Esophagus muscularis mucosa (tissue), 4 donors: ENCODE data around the gene RHOF.

ENCODE experiments used
- EP300 ChIP-seq: sonication (generic); formaldehyde crosslinking; IDR thresholded peaks from one replicate; pipeline ENCODE4 v1.6.1; 2017; ENCODE audit warnings: antibody characterized with exemption
- POLR2A ChIP-seq: fragments of 450-650 bp; IDR thresholded peaks from one replicate; pipeline ENCODE4 v1.6.1; 2017; ENCODE audit warnings: antibody characterized with exemption, moderate library complexity, mild to moderate bottlenecking, low read depth
- TF ChIP-seq, protein P1 (sequence below), 3 experiments: fragments of 200-600 bp in 2 of 3; fragments of 450-650 bp in 1 of 3; sonication (generic) in 2 of 3; IDR thresholded peaks; one replicate each; pipeline ENCODE4 v1.5.1; 2017 to 2019; ENCODE audit warnings: antibody characterized with exemption in 3 of 3, mild to moderate bottlenecking in 2 of 3, moderate library complexity in 1 of 3

DNA sequence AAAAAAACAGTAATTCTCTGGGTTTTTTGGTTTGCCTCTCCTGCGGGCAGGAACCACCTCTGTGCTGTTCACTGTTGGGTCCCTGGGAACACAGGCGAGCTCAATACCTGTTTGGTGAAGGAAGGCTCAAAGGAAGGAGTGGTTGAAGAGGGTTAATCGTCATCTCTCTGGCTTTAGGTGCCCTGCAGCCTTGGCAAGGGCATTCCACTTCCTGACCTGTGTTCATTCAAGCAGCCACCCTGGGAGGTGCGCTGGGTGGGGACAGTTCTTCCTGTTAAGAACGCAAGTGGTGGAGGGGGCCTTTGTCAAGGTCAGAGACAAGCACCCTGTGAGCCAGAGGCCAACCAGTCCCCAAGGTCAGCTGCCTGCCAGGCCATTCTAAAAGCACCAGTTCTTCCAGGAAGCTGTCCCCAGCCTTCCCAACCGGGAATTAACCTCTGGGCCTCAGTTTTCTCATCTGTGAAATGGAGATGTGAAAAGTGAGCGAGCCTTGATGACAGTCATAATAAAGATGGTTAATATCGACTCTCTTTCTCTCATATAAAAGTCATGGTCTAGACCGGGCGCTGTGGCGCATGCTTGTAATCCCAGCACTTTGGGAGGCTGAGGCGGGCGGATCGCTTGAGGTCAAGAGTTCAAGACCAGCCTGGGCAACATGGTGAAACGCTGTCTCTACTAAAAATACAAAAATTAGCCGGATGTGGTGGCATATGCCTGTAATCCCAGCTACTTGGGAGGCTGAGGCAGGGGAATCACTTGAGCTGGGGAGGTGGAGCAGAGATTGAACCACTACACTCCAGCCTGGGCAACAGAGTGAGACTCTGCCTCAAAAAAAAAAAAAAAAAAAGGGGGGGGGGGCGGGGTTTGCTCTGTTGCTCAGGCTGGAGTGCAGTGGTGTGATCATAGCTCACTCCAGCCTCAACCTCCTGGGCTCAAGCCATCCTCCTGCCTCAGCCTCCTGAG lies 6.1 kb downstream of the RHOF start:
- TF ChIP-seq, protein P1, sequence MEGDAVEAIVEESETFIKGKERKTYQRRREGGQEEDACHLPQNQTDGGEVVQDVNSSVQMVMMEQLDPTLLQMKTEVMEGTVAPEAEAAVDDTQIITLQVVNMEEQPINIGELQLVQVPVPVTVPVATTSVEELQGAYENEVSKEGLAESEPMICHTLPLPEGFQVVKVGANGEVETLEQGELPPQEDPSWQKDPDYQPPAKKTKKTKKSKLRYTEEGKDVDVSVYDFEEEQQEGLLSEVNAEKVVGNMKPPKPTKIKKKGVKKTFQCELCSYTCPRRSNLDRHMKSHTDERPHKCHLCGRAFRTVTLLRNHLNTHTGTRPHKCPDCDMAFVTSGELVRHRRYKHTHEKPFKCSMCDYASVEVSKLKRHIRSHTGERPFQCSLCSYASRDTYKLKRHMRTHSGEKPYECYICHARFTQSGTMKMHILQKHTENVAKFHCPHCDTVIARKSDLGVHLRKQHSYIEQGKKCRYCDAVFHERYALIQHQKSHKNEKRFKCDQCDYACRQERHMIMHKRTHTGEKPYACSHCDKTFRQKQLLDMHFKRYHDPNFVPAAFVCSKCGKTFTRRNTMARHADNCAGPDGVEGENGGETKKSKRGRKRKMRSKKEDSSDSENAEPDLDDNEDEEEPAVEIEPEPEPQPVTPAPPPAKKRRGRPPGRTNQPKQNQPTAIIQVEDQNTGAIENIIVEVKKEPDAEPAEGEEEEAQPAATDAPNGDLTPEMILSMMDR (IDR thresholded peaks at IDR 0.05), result no peak
- TF ChIP-seq POLR2A (no peak), EP300 (no peak)
